K562 treated with DMSO at 1 percent for 48 hours (cell line): ENCODE results near the gene OR9K2. TPM values are rescaled to one million over a fixed set of nuclear protein-coding genes. Genes with fewer than 3 reads are reported as not detected.

ENCODE experiments used
- total RNA-seq: library from RNA; unstranded; fragments of 300-600 nt; gene quantifications from 2 replicates; pipeline ENCODE4 v1.2.3, GENCODE V29; 2022; ENCODE audit warnings: low replicate concordance; ENCODE audit errors: extremely low read depth

OR9K2 gene
- total RNA-seq, result not detected in 2 replicates

GRCh38 chr12:55126106-55126505 lies at the start of gene OR9K2:
Gene OR9K2 (plus strand): TSS chr12:55126406. CDS start chr12:55129835, 3,429 bp downstream.

Other genes starting within 250 kb of the OR9K2 start
- gene TESPA1, start 141.6 kb upstream of the OR9K2 start, total RNA-seq, result not detected in 2 replicates
- gene NEUROD4, start 106.4 kb upstream of the OR9K2 start, total RNA-seq, result not detected in 2 replicates
- not detected in 2 replicates for gene OR10A7, start 94.6 kb downstream of the OR9K2 start, total RNA-seq
- gene OR6C74, start 118.2 kb downstream of the OR9K2 start, total RNA-seq, result not detected in 2 replicates
- not detected in 2 replicates for gene OR6C6, start 170.2 kb downstream of the OR9K2 start, total RNA-seq
- not detected in 2 replicates for gene OR6C1, start 187.9 kb downstream of the OR9K2 start, total RNA-seq
- gene OR6C3, start 204.3 kb downstream of the OR9K2 start, total RNA-seq, result not detected in 2 replicates
- not detected in 2 replicates for gene OR6C75, start 236.6 kb downstream of the OR9K2 start, total RNA-seq